GM12801 (cell line): ENCODE results near the gene CARNS1.

ENCODE experiments used
- TF ChIP-seq, protein P1 (sequence below): IDR thresholded peaks from one replicate; pipeline ENCODE4 v1.5.1; 2011; ENCODE audit warnings: control low read depth; ENCODE audit not compliant: insufficient read length; ENCODE audit errors: extremely low read depth

Gene CARNS1

DNA sequence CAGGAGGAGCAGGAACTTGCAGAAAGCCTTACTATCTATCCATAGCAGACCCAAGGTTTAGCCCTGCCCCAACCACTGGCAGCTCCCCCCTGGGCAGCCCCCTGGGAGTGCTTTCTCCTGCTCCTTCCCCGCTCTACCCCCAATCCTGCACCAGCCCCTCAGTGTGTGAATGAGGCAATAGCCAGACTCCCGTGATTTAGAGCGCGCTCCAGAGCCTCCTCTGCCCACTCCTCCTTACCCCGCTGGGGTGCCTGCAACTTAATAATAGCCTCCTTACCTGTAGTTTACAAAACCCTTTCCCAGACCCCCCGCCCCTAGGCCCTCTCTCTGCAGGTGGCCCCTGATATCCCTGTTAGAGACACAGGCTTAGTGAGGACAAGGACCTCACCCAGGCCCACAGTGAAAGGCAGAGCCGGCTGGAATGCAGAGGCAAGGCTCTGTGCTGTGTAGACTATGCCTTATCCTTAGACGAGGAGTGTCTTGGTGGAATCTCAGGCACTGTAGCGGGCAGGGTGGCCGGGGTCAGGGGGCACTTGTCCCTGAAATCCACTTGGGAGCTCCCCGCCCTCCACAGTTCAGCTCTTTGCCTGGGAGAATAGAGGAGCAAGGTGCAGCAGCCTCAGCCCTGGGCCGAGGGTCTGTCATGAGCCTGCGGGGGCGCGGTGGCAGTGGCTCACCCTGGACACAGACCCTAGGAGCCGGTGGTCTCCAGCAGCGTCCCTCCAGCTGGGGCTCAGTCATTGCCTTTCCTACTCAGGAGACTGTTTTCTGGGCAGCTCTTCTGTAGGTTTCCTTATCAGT lies 4.3 kb upstream of the CARNS1 start:
- TF ChIP-seq, protein P1, sequence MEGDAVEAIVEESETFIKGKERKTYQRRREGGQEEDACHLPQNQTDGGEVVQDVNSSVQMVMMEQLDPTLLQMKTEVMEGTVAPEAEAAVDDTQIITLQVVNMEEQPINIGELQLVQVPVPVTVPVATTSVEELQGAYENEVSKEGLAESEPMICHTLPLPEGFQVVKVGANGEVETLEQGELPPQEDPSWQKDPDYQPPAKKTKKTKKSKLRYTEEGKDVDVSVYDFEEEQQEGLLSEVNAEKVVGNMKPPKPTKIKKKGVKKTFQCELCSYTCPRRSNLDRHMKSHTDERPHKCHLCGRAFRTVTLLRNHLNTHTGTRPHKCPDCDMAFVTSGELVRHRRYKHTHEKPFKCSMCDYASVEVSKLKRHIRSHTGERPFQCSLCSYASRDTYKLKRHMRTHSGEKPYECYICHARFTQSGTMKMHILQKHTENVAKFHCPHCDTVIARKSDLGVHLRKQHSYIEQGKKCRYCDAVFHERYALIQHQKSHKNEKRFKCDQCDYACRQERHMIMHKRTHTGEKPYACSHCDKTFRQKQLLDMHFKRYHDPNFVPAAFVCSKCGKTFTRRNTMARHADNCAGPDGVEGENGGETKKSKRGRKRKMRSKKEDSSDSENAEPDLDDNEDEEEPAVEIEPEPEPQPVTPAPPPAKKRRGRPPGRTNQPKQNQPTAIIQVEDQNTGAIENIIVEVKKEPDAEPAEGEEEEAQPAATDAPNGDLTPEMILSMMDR = no peak

DNA sequence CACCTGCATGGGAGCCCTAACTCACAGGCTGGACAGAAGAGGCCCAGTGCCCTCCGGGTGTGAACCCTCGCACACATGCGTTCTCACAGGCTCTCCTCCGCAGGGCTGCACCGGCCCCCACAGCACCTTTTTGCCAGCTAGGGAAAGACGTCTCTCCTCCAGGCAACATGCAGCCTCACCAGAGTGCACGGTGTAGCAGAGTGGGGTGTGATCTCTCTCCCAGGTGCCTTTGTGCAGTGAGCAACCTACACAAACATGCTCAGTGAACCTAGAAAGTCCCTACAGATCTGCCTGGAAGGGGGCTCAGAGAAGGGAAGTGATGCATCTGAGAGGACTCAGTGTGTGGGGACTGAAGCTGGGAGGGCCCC lies 3.7 kb upstream of the CARNS1 start:
- TF ChIP-seq, protein P1 = no peak

DNA sequence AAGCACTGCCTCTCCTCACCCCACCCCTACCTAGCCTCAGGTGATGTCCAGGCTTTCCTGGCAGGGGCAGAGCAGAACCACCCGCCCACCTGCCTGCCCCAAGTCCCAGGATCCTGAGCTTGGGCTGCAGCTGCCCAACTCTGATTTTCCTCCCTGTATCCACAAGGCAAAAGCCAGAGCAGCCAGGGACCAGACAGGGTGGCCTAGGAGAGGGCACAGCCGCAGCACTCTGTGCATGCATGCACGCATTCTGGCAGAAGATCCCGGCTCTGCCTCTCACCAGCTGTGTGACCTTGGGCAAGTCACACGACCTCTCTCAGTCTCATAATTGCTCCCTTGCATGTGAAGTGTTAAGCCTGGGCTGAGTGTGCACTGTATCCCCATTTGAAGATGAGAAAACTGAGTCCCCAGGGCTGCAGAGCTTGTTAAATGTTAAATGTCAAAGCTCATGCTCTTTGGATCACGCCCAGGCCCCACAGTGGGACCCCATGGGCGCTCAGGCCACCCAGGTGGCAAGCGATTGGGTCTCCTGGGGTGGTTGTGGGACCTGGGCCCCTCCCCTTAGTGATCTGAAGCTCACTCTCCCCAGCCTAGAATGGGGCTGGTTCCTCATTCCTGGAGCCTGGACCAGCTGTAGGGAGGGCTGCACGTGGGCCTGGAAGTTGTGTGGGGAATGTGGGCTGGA lies 2.8 kb upstream of the CARNS1 start:
- TF ChIP-seq, protein P1 = no peak

- TF ChIP-seq, protein P1 = no peak
Measured at GRCh38 chr11:67413266-67413849, 2.1 kb upstream of the CARNS1 start.

GRCh38 chr11:67416416-67417335 lies 1.2 kb downstream of the CARNS1 start:
- TF ChIP-seq, protein P1 = no peak

GRCh38 chr11:67417425-67417824 lies 1.9 kb downstream of the CARNS1 start:
- TF ChIP-seq, protein P1 = no peak
